HEK293T (cell line): ENCODE measurements around the gene SPEG.

ENCODE experiments used
- CTCF ChIA-PET: fragments of 350-600 bp; formaldehyde crosslinking; extraction: SDS; loops from one replicate; lab custom pipeline; 2021; ENCODE audit warnings: antibody characterized with exemption, inconsistent platforms; lab: Yijun Ruan, JAX
- POLR2A ChIA-PET: fragments of 350-600 bp; formaldehyde crosslinking; extraction: SDS; loops from one replicate; lab custom pipeline; 2020; ENCODE audit warnings: antibody characterized with exemption, inconsistent platforms; lab: Yijun Ruan, JAX
- DNase-seq: peaks from one replicate; pipeline ENCODE4 v3.0.0; 2012; ENCODE audit warnings: mixed read lengths; ENCODE audit errors: extremely low spot score
- ARNT ChIP-seq: fragments of 450-650 bp; IDR thresholded peaks from 2 replicates; pipeline ENCODE4 v1.6.1; 2017; ENCODE audit warnings: mild to moderate bottlenecking
- BHLHE40 ChIP-seq: fragments of 450-650 bp; IDR thresholded peaks from 2 replicates; pipeline ENCODE4 v1.6.1; 2016; ENCODE audit warnings: mild to moderate bottlenecking, moderate library complexity, borderline replicate concordance
- CTBP1 ChIP-seq: fragments of 450-650 bp; IDR thresholded peaks from 2 replicates; pipeline ENCODE4 v1.6.1; 2016; ENCODE audit warnings: borderline replicate concordance
- ELF4 ChIP-seq: fragments of 450-650 bp; IDR thresholded peaks from 2 replicates; pipeline ENCODE4 v1.6.1; 2017; ENCODE audit warnings: antibody characterized with exemption
- FOXA1 ChIP-seq: fragments of 450-650 bp; IDR thresholded peaks from 2 replicates; pipeline ENCODE4 v1.6.1; 2016; ENCODE audit warnings: mild to moderate bottlenecking
- FOXK2 ChIP-seq: fragments of 450-650 bp; IDR thresholded peaks from 2 replicates; pipeline ENCODE4 v1.6.1; 2016; ENCODE audit warnings: mild to moderate bottlenecking
- FOXM1 ChIP-seq: fragments of 450-650 bp; IDR thresholded peaks from 2 replicates; pipeline ENCODE4 v1.6.1; 2017; ENCODE audit warnings: mild to moderate bottlenecking, borderline replicate concordance
- HDGF ChIP-seq: fragments of 450-650 bp; IDR thresholded peaks from 2 replicates; pipeline ENCODE4 v1.6.1; 2017; ENCODE audit warnings: antibody characterized with exemption, borderline replicate concordance
- L3MBTL2 ChIP-seq: fragments of 450-650 bp; conservative IDR thresholded peaks from 2 replicates; pipeline ENCODE4 v1.6.1; 2016; ENCODE audit warnings: mild to moderate bottlenecking
- LEF1 ChIP-seq: fragments of 450-650 bp; IDR thresholded peaks from 2 replicates; pipeline ENCODE4 v1.6.1; 2017; ENCODE audit warnings: mild to moderate bottlenecking, borderline replicate concordance
- NFRKB ChIP-seq: fragments of 450-650 bp; IDR thresholded peaks from 2 replicates; pipeline ENCODE4 v1.6.1; 2016; ENCODE audit warnings: mild to moderate bottlenecking, moderate library complexity
- PKNOX1 ChIP-seq: fragments of 450-650 bp; IDR thresholded peaks from 2 replicates; pipeline ENCODE4 v1.6.1; 2016
- SP1 ChIP-seq: fragments of 450-650 bp; IDR thresholded peaks from 2 replicates; pipeline ENCODE4 v1.6.1; 2017
- SUZ12 ChIP-seq: fragments of 450-650 bp; IDR thresholded peaks from 2 replicates; pipeline ENCODE4 v1.6.1; 2016; ENCODE audit warnings: mild to moderate bottlenecking
- TARDBP ChIP-seq: fragments of 450-650 bp; IDR thresholded peaks from 2 replicates; pipeline ENCODE4 v1.6.1; 2016
- ZNF384 ChIP-seq: fragments of 450-650 bp; IDR thresholded peaks from 2 replicates; pipeline ENCODE4 v1.6.1; 2016

Gene SPEG

DNA sequence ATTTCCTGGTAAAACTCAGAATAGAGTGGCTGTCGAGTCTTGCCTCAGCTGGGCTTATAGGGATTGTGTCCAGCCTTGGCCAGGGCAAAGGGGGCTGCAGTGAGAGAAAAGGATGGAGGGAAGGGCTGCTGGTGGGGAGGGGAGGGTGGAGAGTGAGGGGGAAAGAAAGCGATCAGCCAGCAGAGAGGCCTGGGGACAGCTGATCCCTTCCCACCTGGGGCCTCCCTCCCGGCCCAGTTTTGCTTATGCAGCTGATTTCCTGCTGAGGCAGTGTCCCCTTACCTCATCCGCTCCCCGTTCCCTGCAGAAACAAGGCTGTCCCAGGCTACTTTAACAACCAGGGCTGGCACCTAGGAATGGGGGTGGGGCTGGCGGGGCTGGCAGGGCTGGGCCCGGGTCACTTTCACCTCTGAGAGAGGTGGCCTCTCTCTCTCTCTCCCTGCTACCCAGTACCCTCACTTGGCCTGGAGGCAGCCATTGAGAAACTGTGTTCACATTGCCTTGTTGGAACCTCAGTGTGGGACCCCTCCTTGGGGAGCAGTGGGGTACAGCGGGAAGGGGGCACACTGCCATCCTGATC, 51.8 kb downstream of the SPEG start:
- ChIA-PET POLR2A (interaction anchor here (0.9 to 1.1 kb wide), 3 partner anchors 7 to 11 kb away, joined by 3 to 4 read pairs (median 3); a partner anchor contains a TSS), CTCF (interaction anchor here (1.0 to 2.9 kb wide), 7 partner anchors 8 to 55 kb away, joined by 3 to 32 read pairs (median 6); a partner anchor contains a TSS)
- TF ChIP-seq FOXA1 (no peak), NFRKB (no peak), CTBP1 (no peak)

GRCh38 chr2:219488149-219488843, 53.7 kb downstream of the SPEG start:
- no peak for TF ChIP-seq ZNF384
- no peak for TF ChIP-seq FOXK2
- TF ChIP-seq TARDBP, result no peak
- TF ChIP-seq LEF1, result no peak
- DNase-seq, result no peak
- CTCF ChIA-PET, result no interaction called here
- POLR2A ChIA-PET, result interaction anchor here (1.4 kb wide), 1 partner anchor 10 kb away, joined by 5 read pairs; the partner anchor contains the start of gene GMPPA

More for the DNA sequence above, 51.8 kb downstream of the SPEG start:
- DNase-seq, result peak; percentile 28

- no peak for DNase-seq
- TF ChIP-seq HDGF, result no peak
- TF ChIP-seq NFRKB, result no peak
- TF ChIP-seq TARDBP, result no peak
- TF ChIP-seq FOXK2, result no peak
- TF ChIP-seq SUZ12, result no peak
- no peak for TF ChIP-seq BHLHE40
- no peak for TF ChIP-seq FOXA1
- TF ChIP-seq PKNOX1, result no peak
- TF ChIP-seq LEF1, result no peak
- TF ChIP-seq ELF4, result no peak
- TF ChIP-seq CTBP1, result no peak
- TF ChIP-seq FOXM1, result no peak
- TF ChIP-seq L3MBTL2, result no peak
- no peak for TF ChIP-seq SP1
- TF ChIP-seq ARNT, result no peak
- no peak for TF ChIP-seq ZNF384
- ChIA-PET POLR2A (interaction anchor here (0.5 to 1.4 kb wide), 2 partner anchors 9 to 96 kb away, joined by 5 read pairs; partner anchors contain the start of gene GMPPA), CTCF (no interaction called here)
Measured at GRCh38 chr2:219488844-219489194, 54.2 kb downstream of the SPEG start.

DNA sequence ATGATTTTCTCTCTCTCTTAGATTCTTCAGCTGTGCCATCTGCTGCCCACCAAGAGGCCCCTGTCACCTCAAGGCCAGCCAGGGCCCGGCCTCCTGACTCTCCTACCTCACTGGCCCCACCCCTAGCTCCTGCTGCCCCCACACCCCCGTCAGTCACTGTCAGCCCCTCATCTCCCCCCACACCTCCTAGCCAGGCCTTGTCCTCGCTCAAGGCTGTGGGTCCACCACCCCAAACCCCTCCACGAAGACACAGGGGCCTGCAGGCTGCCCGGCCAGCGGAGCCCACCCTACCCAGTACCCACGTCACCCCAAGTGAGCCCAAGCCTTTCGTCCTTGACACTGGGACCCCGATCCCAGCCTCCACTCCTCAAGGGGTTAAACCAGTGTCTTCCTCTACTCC, 54.7 kb downstream of the SPEG start:
- TF ChIP-seq ELF4 (no peak), NFRKB (no peak), ARNT (no peak), FOXM1 (no peak), HDGF (no peak), SP1 (no peak), BHLHE40 (no peak), LEF1 (no peak), SUZ12 (no peak), FOXK2 (no peak), ZNF384 (no peak)
- DNase-seq, result no peak
- POLR2A ChIA-PET, result interaction anchor here (0.5 to 1.4 kb wide), 2 partner anchors 9 to 97 kb away, joined by 5 read pairs; partner anchors contain the start of gene GMPPA
- CTCF ChIA-PET, result no interaction called here

GRCh38 chr2:219490186-219490585, 55.5 kb downstream of the SPEG start:
- CTCF ChIA-PET, result no interaction called here
- POLR2A ChIA-PET, result no interaction called here
- TF ChIP-seq SUZ12 (no peak), ARNT (no peak), CTBP1 (no peak), LEF1 (no peak), NFRKB (no peak), ZNF384 (no peak), FOXA1 (no peak), L3MBTL2 (no peak), BHLHE40 (no peak), PKNOX1 (no peak), FOXK2 (no peak), SP1 (no peak)

DNA sequence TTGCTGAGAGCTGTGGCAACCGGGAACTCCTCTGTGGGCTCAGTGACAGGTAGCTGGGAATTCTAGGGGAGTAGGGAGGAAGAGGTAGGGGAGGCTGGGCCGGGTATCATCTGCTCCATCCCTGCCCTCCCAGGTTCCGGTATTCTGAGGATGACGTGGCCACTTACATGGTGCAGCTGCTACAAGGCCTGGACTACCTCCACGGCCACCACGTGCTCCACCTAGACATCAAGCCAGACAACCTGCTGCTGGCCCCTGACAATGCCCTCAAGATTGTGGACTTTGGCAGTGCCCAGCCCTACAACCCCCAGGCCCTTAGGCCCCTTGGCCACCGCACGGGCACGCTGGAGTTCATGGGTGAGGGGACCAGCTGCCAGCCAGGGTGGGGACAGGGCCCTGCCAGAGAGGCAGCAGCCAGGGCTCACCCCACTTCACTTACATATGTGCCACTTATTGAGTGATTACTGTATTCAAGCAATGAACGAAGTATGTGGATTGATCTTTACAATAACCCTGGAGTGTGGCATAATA, 56.0 kb downstream of the SPEG start:
- CTCF ChIA-PET, result interaction anchor here (1.0 to 1.5 kb wide), 2 partner anchors 19 to 50 kb away, joined by 3 to 4 read pairs; no protein-coding TSS in a partner anchor
- POLR2A ChIA-PET, result no interaction called here
- DNase-seq, result no peak
- TF ChIP-seq PKNOX1, result no peak
- TF ChIP-seq L3MBTL2, result no peak
- TF ChIP-seq BHLHE40, result no peak
- TF ChIP-seq NFRKB, result no peak
- TF ChIP-seq FOXK2, result no peak
- no peak for TF ChIP-seq CTBP1
- TF ChIP-seq LEF1, result no peak
- TF ChIP-seq FOXM1, result no peak

More at GRCh38 chr2:219490186-219490585, 55.5 kb downstream of the SPEG start:
- no peak for DNase-seq
